ENCODE results near the gene RNASE4. TPM values are rescaled to one million over a fixed set of nuclear protein-coding genes. Genes with fewer than 3 reads are reported as not detected.
A peak's percentile ranks its signal among the peaks of the same experiment; 100 is the strongest.

Gene RNASE4
- total and polyA plus RNA-seq, 10 of the 15 experiments (the other 5 are each of a cell fraction or from before 2014, with no cell fraction given), result 0.87 to 2.6 (median 1.3) TPM

- no peak for TF ChIP-seq ETV6 (conservative IDR thresholded peaks at IDR 0.05 in 1 of 2, IDR thresholded peaks at IDR 0.05 in 1 of 2; ENCODE audit: borderline replicate concordance in 1 of 2, low read depth in 1 of 2)
- TF ChIP-seq ZSCAN29 (IDR thresholded peaks at IDR 0.05), result peak; percentile 95
- TF ChIP-seq SMARCA5 (IDR thresholded peaks at IDR 0.05), result peak; percentile 84
- no peak for TF ChIP-seq GATAD2B (conservative IDR thresholded peaks at IDR 0.05; ENCODE audit: low read depth)
- no peak for TF ChIP-seq NFXL1 (IDR thresholded peaks at IDR 0.05; ENCODE audit: borderline replicate concordance)
- TF ChIP-seq POLR2AphosphoS5 (IDR thresholded peaks at IDR 0.05; ENCODE audit: low read length), result no peak
- TF ChIP-seq SMAD1 (IDR thresholded peaks at IDR 0.05; ENCODE audit: low read depth, partially characterized antibody), result no peak
- peak; percentile 83 for TF ChIP-seq E2F8 (IDR thresholded peaks at IDR 0.05; ENCODE audit: low read depth, partially characterized antibody)
- TF ChIP-seq BHLHE40 (IDR thresholded peaks at IDR 0.05; ENCODE audit: borderline replicate concordance in 1 of 2, low read depth in 2 of 2, low read length in 1 of 2), result peak in 1 of 2 experiments; percentile 57; a peak in 1 of 4 replicates
- no peak for TF ChIP-seq HSF1 (IDR thresholded peaks at IDR 0.05; ENCODE audit: low read depth, low read length)
- TF ChIP-seq, protein P1, sequence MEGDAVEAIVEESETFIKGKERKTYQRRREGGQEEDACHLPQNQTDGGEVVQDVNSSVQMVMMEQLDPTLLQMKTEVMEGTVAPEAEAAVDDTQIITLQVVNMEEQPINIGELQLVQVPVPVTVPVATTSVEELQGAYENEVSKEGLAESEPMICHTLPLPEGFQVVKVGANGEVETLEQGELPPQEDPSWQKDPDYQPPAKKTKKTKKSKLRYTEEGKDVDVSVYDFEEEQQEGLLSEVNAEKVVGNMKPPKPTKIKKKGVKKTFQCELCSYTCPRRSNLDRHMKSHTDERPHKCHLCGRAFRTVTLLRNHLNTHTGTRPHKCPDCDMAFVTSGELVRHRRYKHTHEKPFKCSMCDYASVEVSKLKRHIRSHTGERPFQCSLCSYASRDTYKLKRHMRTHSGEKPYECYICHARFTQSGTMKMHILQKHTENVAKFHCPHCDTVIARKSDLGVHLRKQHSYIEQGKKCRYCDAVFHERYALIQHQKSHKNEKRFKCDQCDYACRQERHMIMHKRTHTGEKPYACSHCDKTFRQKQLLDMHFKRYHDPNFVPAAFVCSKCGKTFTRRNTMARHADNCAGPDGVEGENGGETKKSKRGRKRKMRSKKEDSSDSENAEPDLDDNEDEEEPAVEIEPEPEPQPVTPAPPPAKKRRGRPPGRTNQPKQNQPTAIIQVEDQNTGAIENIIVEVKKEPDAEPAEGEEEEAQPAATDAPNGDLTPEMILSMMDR (IDR thresholded peaks at IDR 0.05 in 2 of 3, conservative IDR thresholded peaks at IDR 0.05 in 1 of 3; ENCODE audit: control insufficient read depth in 2 of 3, extremely low read depth in 1 of 3, insufficient read depth in 1 of 3, low read depth in 3 of 3, low read length in 3 of 3), result no peak
- TF ChIP-seq ZBED1 (IDR thresholded peaks at IDR 0.05; ENCODE audit: borderline replicate concordance), result no peak
- TF ChIP-seq SUPT20H (IDR thresholded peaks at IDR 0.05; ENCODE audit: borderline replicate concordance, control insufficient read depth, low read depth, low read length), result no peak
- no peak for TF ChIP-seq PBX3 (IDR thresholded peaks at IDR 0.05; ENCODE audit: insufficient replicate concordance, low read depth, low read length)
- no peak for TF ChIP-seq CBX3 (IDR thresholded peaks at IDR 0.05; ENCODE audit: borderline replicate concordance, low read depth)
- TF ChIP-seq PAX8 (IDR thresholded peaks at IDR 0.05), result no peak
These were observed at the start of gene RNASE4 (continued) for GRCh38 chr14:20683891-20684661.

Data from GM12878 (cell line).